ENCODE measurements around the gene DIPK1A. TPM values are rescaled to one million over a fixed set of nuclear protein-coding genes. Genes with fewer than 3 reads are reported as not detected.

DIPK1A gene
- total RNA-seq, 1 donor, result 29.0 TPM

GRCh38 chr1:92795166-92795565, 166.1 kb downstream of the DIPK1A start:
- Histone ChIP-seq H3K79me2 (ENCODE audit: insufficient read depth, low read length) (no peaks in the 10 kb centered on the region), H3K27ac (ENCODE audit: low read depth, low read length) (no peak overlapping the region), H4K20me1 (ENCODE audit: insufficient read depth, low read length) (no peaks in the 10 kb centered on the region), H3K27me3 (ENCODE audit: insufficient read depth, low read length) (peaks cover 19% of the 10 kb centered on the region), H3K4me2 (ENCODE audit: insufficient read depth, low read length) (no peak overlapping the region), H3K9me3 (ENCODE audit: low read depth, low read length) (no peaks in the 10 kb centered on the region), H3K4me3 (ENCODE audit: insufficient read depth, low read length) (no peak overlapping the region), H3K4me1 (ENCODE audit: insufficient read depth, low read length) (peaks cover 15% of the 10 kb centered on the region), H2AFZ (ENCODE audit: low read length) (no peak overlapping the region), H3K36me3 (ENCODE audit: insufficient read depth, low read length) (no peaks in the 10 kb centered on the region)
- no peak for TF ChIP-seq CTCF (IDR thresholded peaks at IDR 0.05; ENCODE audit: extremely low read depth, low read depth, low read length)
- DNase-seq (ENCODE audit: insufficient read length, low spot score, missing footprints), result no peak

GRCh38 chr1:92792340-92792782, 168.9 kb downstream of the DIPK1A start:
- peaks cover 19% of the 10 kb centered on the region for H3K27me3 ChIP-seq (ENCODE audit: insufficient read depth, low read length)
- DNase-seq (ENCODE audit: insufficient read length, low spot score, missing footprints), result no peak
- no peak overlapping the region for H3K27ac ChIP-seq (ENCODE audit: low read depth, low read length)
- no peak overlapping the region for H3K4me2 ChIP-seq (ENCODE audit: insufficient read depth, low read length)
- H2AFZ ChIP-seq (ENCODE audit: low read length), result no peak overlapping the region
- no peaks in the 10 kb centered on the region for H3K79me2 ChIP-seq (ENCODE audit: insufficient read depth, low read length)
- H3K4me3 ChIP-seq (ENCODE audit: insufficient read depth, low read length), result no peak overlapping the region
- no peaks in the 10 kb centered on the region for H3K9me3 ChIP-seq (ENCODE audit: low read depth, low read length)
- H4K20me1 ChIP-seq (ENCODE audit: insufficient read depth, low read length), result no peaks in the 10 kb centered on the region
- no peaks in the 10 kb centered on the region for H3K36me3 ChIP-seq (ENCODE audit: insufficient read depth, low read length)
- TF ChIP-seq CTCF (IDR thresholded peaks at IDR 0.05; ENCODE audit: extremely low read depth, low read depth, low read length), result no peak
- peaks cover 8% of the 10 kb centered on the region for H3K4me1 ChIP-seq (ENCODE audit: insufficient read depth, low read length)

Small RNAs within 50 kb of the gene (small RNA-seq; reads per million reads assigned to genes)
- gene RF00432 (not detected), gene RN7SL692P (not detected), gene RNU6-210P (not detected), gene RNU6-970P (not detected), gene SNORA66 (106 reads per million, percentile 97 among the genes with 10 or more reads in this experiment), gene SNORD21 (not detected)

Other genes with a start within 250 kb of the DIPK1A start
- gene EVI5, start 176.4 kb downstream of the DIPK1A start, total RNA-seq, result 51.3 and 51.8 TPM in 2 replicates
- gene RPL5, start 129.4 kb downstream of the DIPK1A start, total RNA-seq, result 827 and 962 TPM in 2 replicates
- gene MTF2, start 117.8 kb upstream of the DIPK1A start, total RNA-seq, result 15.9 and 21.8 TPM in 2 replicates
- 50.3 and 51.3 TPM in 2 replicates for gene TMED5, start 219.0 kb upstream of the DIPK1A start, total RNA-seq
- gene CCDC18, start 219.3 kb upstream of the DIPK1A start, total RNA-seq, result 6.2 TPM in 2 replicates